Stimulated activated CD8-positive, alpha-beta memory T cell treated with anti-CD3 and anti-CD28 coated beads, Interleukin-15, amount 100 ng/mL, for 1 hour (primary cell): ENCODE data around the gene PLXDC1.
"Not testable (repeated sequence)": the region's sequence is repeated elsewhere in the genome, so short reads cannot be mapped to it uniquely, and the experiment has no call there.

Source experiments
- DNase-seq: peaks from one replicate; pipeline ENCODE4 v3.0.0-alpha.2; 2020; ENCODE audit warnings: low read depth

PLXDC1 gene

GRCh38 chr17:39181303-39181702, 29.9 kb upstream of the PLXDC1 start:
- DNase-seq = no peak

DNA sequence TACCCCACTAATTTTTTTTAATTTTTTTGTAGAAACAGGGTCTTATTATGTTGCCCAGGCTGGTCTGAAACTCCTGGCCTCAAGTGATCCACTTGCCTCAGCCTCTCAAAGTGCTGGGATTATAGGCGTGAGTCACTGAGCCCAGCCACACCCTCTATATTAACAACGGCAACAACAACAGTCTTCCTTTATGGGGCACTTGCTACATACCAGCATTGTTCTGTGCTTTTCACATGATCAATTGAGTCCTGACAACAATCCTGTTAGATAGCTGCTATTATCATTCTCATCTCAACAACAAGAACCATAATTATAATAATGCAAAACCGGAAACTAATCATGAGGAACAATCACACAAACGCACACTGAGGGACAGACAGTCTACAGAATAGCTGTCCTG, 27.1 kb upstream of the PLXDC1 start:
- no peak for DNase-seq

- DNase-seq = no peak
These were observed 25.8 kb upstream of the PLXDC1 start for GRCh38 chr17:39177256-39177655.

- DNase-seq = no peak
These were observed 24.3 kb upstream of the PLXDC1 start for GRCh38 chr17:39175695-39176093.

DNA sequence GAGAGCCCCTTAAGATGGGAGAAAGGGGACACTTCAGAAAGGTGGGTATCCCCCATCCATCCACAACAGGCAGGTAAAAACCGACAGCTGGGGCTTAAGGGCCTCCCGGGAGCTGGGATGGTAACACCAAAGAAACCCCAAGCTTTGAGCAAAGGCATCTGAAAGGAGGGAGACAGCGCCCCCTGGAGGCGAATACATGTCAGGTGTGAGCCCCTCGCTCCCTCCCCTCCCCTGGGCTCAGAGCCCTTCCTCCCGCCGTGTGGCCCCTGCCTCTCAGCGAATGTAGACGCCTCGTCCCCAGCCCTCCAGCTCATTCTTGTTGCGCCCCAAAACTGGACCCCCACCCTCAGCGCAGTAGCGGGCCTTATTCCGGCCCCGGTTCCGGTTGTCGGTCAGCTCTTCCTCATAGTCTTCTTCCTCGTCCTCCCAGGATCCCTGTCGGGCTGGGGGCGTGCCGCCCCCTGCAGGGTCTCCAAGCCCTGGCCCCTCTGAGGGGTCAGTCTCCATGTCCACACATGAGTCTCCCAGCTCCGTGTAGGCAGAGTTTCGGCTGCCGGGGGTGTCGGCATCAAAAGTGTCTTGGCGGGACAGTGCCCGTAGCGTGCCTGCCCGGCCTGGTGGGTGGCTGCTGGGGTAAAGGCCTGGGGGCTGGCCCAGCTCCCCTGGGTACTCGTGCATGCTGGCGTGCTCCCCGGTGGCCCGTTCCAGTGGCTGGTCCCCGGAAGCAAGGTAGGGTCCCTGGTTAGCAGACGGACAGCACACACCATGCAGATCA, 23.7 kb upstream of the PLXDC1 start:
- DNase-seq = peak; percentile 61

DNA sequence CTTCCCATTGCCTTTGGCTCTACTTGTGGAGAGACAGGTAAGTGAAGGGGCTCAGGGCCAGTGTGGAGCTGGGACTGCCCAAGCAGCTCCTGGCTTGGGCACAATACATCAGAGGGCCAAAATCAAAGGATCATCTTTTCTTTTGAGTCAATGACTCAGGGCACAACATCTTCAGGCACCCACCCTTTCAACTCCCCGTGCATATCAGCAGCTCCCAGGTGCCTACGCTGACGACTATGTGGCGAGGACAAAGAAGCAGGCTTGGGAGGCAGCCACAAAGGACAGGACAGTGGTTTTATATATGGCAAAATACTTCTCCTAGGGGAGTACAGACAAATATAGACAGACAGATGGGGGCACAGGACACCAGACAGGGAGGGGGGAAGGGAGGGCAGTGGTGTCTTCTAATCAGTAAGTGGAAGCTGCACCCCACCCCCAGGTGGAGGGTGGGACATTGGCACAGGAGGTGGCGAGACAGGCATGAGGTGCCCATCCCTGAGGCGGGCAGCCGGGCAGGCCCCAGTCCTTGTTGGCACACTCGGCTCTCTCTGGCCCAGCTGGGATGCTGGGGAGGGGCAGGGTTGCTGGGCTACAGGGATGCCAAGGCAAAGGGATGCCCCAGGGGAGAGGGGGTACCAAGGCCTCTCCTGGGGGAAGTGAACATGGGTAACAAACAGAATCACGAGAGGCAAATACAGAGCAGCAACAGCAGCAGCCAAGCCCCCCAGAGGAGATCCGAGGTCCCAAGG, 22.3 kb upstream of the PLXDC1 start:
- no peak for DNase-seq

DNA sequence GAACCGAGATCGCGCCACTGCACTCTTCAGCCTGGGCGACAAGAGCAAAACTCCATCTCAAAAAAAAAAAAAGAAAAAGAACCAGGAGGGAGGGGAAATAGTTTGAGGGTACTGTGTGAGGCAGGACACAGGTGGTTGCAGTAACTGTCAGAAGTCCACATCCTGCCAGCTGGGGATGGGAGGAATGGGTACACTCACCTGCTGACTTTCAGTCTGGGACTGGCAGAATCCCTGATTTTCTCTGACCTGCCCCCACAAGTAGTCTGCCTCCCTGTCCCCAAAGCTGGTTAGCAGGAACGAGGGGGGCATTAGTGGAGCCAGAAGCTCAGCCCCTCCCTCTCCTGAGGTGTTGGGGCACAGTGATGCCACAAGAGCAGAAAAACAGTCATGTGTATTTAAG, 21.6 kb upstream of the PLXDC1 start:
- no peak for DNase-seq

- no peak for DNase-seq
These were observed 20.5 kb upstream of the PLXDC1 start for GRCh38 chr17:39171933-39172332.

DNA sequence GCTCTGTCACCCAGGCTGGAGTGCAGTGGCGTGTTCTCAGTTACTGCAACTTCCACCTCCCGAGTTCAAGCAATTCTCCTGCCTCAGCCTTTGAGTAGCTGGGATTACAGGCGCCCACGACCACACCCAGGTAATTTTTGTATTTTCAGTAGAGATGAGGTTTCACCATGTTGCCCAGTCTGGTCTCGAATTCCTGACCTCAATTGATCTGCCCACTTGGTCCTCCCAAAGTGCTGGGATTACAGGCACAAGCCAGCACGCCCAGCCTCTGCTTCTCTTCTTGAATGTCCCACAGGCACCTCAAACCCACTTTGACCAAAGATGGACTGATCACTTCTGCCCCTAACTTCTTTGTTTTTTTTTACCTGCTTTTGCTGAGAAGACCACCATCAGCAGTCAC, 19.1 kb upstream of the PLXDC1 start:
- no peak for DNase-seq

GRCh38 chr17:39170109-39170508, 18.7 kb upstream of the PLXDC1 start:
- DNase-seq = no peak

DNA sequence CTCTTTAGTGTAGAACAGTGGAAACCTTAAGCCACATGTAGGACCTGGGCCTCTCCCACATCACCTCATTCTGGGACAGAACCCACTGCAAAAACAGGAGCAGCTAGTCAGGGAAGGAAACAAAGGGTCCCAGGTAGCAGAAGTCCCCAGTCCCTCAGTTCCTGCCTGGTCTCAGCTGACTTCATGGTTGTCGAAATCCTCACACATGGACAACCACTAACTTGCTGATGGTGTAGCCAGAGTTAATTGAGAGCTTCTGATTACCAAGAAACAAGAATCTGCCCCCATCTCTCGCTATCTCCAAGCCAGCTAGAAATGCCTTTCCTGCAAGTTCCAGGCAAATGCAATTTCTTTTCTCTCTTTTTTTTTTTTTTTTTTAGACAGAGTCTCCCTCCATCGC, 18.1 kb upstream of the PLXDC1 start:
- no peak for DNase-seq

GRCh38 chr17:39169101-39169500, 17.7 kb upstream of the PLXDC1 start:
- no peak for DNase-seq

DNA sequence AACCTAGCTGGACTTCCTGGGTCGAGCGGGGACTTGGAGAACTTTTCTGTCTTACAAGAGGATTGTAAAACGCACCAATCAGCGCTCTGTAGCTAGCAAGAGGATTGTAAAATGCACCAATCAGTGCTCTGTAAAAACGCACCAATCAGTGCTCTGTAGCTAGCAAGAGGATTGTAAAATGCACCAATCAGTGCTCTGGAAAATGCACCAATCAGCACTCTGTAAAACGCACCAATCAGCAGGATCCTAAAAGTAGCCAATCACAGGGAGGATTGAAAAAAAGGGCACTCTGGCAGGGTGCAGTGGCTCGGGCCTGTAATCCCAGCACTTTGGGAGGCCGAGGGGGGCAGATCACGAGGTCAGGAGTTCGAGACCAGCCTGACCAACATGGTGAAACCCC, 17.1 kb upstream of the PLXDC1 start:
- DNase-seq = not testable (repeated sequence)

DNA sequence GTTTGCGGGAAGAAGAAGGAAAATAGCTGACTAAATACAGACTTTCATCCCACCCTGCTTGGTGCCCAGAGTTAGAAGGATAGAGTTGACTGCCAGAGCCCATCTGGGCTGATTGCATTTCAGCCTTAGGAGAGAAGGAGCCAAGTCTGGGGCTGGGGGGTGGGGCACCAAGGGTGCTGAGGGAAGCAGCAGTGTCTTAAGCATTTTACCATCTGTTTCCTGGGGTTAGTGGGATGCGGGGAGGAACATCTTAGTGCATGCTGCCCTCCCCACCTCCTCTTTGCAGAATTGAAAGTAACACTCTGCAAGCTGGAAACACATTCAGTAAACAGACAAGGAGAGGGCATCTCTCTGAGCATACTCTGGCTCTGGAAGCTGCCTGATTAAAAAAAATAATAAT, 16.0 kb upstream of the PLXDC1 start:
- DNase-seq = no peak

- DNase-seq = no peak
These were observed 15.2 kb upstream of the PLXDC1 start for GRCh38 chr17:39166437-39167335.

GRCh38 chr17:39165841-39166349, 14.5 kb upstream of the PLXDC1 start, which contains the start of gene ARL5C:
Gene ARL5C, minus strand, starts transcription at chr17:39166161. Its CDS starts 401 bp downstream, at chr17:39165760.
- no peak for DNase-seq

GRCh38 chr17:39165178-39165840, 13.9 kb upstream of the PLXDC1 start:
- no peak for DNase-seq

GRCh38 chr17:39164675-39165143, 13.3 kb upstream of the PLXDC1 start:
- DNase-seq = peak; percentile 59

DNA sequence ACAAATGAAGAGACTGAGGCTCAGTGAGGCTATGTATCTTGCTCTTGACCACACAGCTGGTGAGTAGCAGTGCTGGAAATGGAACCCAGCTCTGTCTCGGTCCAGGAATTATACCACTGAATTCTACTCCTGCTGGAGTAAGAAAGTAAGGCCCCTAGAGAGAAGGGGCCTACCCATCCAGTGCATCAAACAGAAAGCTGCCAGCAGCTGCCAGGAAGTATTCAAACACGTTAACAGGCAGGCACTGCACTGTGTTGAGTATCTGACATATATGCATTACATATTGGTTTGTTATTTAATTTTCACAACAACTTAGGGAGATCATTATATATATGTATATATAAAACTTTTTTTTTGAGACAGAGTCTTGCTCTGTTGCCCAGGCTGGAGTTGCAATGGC, 10.5 kb upstream of the PLXDC1 start:
- DNase-seq = no peak

GRCh38 chr17:39158623-39159022, 7.2 kb upstream of the PLXDC1 start:
- DNase-seq = no peak

- DNase-seq = no peak
These were observed 5.1 kb upstream of the PLXDC1 start for GRCh38 chr17:39156491-39156890.

DNA sequence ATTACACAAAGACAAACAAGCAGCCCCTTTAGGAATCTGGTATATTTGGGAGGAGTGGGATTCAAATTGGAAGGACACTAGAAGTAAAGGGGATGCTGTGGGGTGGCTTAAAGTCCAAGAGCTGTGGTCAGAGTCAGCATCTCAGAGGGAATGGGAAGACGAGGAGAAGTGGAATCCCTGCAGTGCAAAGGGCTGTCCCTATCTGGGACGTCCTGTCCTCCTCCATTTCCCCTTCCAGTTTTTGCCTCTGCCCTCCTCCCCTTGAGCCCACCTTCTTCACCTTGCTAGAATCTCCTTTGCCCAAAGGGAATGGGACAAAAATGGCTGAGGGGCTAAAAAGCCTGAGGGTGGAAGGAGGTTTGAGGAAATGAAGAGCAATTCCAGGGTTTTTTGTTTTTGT, 4.2 kb upstream of the PLXDC1 start:
- no peak for DNase-seq
